GM12878 (cell line): ENCODE results near the gene PPP1R7. TPM values are rescaled to one million over a fixed set of nuclear protein-coding genes. Genes with fewer than 3 reads are reported as not detected.

Experiments used
- ATAC-seq: fragments of 200-7000 bp; cut with Tn5 transposase; 3 replicates; pipeline ENCODE4 v1.9.1; 2020; ENCODE audit warnings: mild to moderate bottlenecking, moderate library complexity
- BruUV-seq: library from RNA; stranded (reverse); fragments of 400-500 nt; replicated peaks from 2 replicates; lab custom pipeline; 2021; lab: Mats Ljungman, UMichigan
- CTCF ChIA-PET: fragments of 300-600 bp; sonication (Branson Sonifier 250); formaldehyde crosslinking; extraction: SDS; loops from one replicate; lab custom pipeline; 2021; ENCODE audit warnings: inconsistent platforms; lab: Yijun Ruan, JAX
- POLR2A ChIA-PET: fragments of 350-600 bp; formaldehyde crosslinking; extraction: SDS; loops from one replicate; lab custom pipeline; 2021; ENCODE audit warnings: inconsistent platforms; lab: Charles Lee
- RAD21 ChIA-PET: fragments of 300-600 bp; sonication (Branson Sonifier 250); formaldehyde crosslinking; loops from one replicate; lab custom pipeline; 2023; ENCODE audit warnings: antibody characterized with exemption; ENCODE audit not compliant: unreplicated experiment; lab: Charles Lee
- SMC1A ChIA-PET: fragments of 300-600 bp; sonication (Branson Sonifier 250); formaldehyde crosslinking; loops from one replicate; lab custom pipeline; 2023; ENCODE audit not compliant: unreplicated experiment, uncharacterized antibody; lab: Charles Lee
- DNase-seq: peaks from one replicate; pipeline ENCODE4 v3.0.0-alpha.2; 2011; ENCODE audit warnings: low read depth, low spot score
- FAIRE-seq: peaks from 3 replicates; lab custom pipeline; 2011; peaks lifted over from hg19 to GRCh38; lab: Jason Lieb, UNC
- H2AFZ ChIP-seq: 2 replicates; pipeline ENCODE4 v1.6.0; 2011; ENCODE audit warnings: low read depth, low read length, control low read depth; ENCODE audit not compliant: control insufficient read depth
- H3K27ac ChIP-seq: 2 replicates; pipeline ENCODE4 v1.5.1; 2011; ENCODE audit warnings: control low read depth; ENCODE audit not compliant: control insufficient read depth, insufficient read depth
- H3K27me3 ChIP-seq, 2 experiments: replicated peaks in 1 of 2; 2 replicates each; pipeline versions ENCODE4 v1.6.0 to v1.6.1; 2011; ENCODE audit warnings: low read length in 1 of 2; ENCODE audit not compliant: control insufficient read depth in 2 of 2, insufficient read depth in 2 of 2
- H3K36me3 ChIP-seq, 2 experiments: 2 replicates each; pipeline ENCODE4 v1.5.1; 2011; ENCODE audit warnings: low read length in 1 of 2; ENCODE audit not compliant: control insufficient read depth in 2 of 2, insufficient read depth in 2 of 2
- H3K4me1 ChIP-seq: 2 replicates; pipeline ENCODE4 v1.6.1; 2011; ENCODE audit warnings: mild to moderate bottlenecking, low read length, moderate library complexity, mixed read lengths; ENCODE audit not compliant: control insufficient read depth, insufficient read depth
- H3K4me2 ChIP-seq: 2 replicates; pipeline ENCODE4 v1.6.0; 2011; ENCODE audit warnings: control low read depth; ENCODE audit not compliant: control insufficient read depth, insufficient read depth
- H3K4me3 ChIP-seq: fragments of 200-600 bp; sonication (generic); 2 replicates; pipeline ENCODE4 v1.5.1; 2016
- H3K79me2 ChIP-seq: 2 replicates; pipeline ENCODE4 v1.6.0; 2011; ENCODE audit warnings: low read length; ENCODE audit not compliant: control insufficient read depth, insufficient read depth
- H3K9ac ChIP-seq: 2 replicates; pipeline ENCODE4 v1.8.0; 2011; ENCODE audit warnings: low read length, control low read depth, mixed read lengths; ENCODE audit not compliant: control insufficient read depth, insufficient read depth
- H3K9me3 ChIP-seq: replicated peaks from 3 replicates; pipeline ENCODE4 v1.5.1; 2011; ENCODE audit warnings: mild to moderate bottlenecking, low read length; ENCODE audit not compliant: control insufficient read depth, insufficient read depth
- H4K20me1 ChIP-seq: 2 replicates; pipeline ENCODE4 v1.6.0; 2011; ENCODE audit not compliant: control insufficient read depth, insufficient read depth
- ATF2 ChIP-seq: IDR thresholded peaks from 2 replicates; pipeline ENCODE4 v1.6.1; 2012; ENCODE audit warnings: low read length, inconsistent platforms
- CEBPB ChIP-seq, 2 experiments: fragments of 150-350 bp in 1 of 2; IDR thresholded peaks; 2 replicates each; pipeline ENCODE4 v1.6.1; 2012 to 2014; ENCODE audit warnings: low read depth in 2 of 2, low read length in 2 of 2, borderline replicate concordance in 1 of 2, inconsistent platforms in 1 of 2
- EP300 ChIP-seq, 2 experiments: fragments of 150-350 bp in 1 of 2; IDR thresholded peaks; 2 replicates each; pipeline ENCODE4 v1.6.1; 2011 to 2012; ENCODE audit warnings: low read depth in 2 of 2, low read length in 2 of 2, borderline replicate concordance in 1 of 2, improper control_type of control experiment in 1 of 2, inconsistent platforms in 1 of 2; ENCODE audit not compliant: control insufficient read depth in 1 of 2
- GABPA ChIP-seq: IDR thresholded peaks from 2 replicates; pipeline ENCODE4 v1.6.1; 2014; ENCODE audit warnings: antibody characterized with exemption, low read depth, mild to moderate bottlenecking, inconsistent platforms
- HCFC1 ChIP-seq: fragments of 150-350 bp; IDR thresholded peaks from 2 replicates; pipeline ENCODE4 v1.6.1; 2014; ENCODE audit warnings: low read length
- MAX ChIP-seq: IDR thresholded peaks from 2 replicates; pipeline ENCODE4 v1.6.1; 2012; ENCODE audit warnings: low read depth, low read length, improper control_type of control experiment
- NR2C1 ChIP-seq: fragments of 450-650 bp; IDR thresholded peaks from 2 replicates; pipeline ENCODE4 v1.6.1; 2017; ENCODE audit warnings: antibody characterized with exemption, mild to moderate bottlenecking, moderate library complexity
- TARDBP ChIP-seq: IDR thresholded peaks from 2 replicates; pipeline ENCODE4 v1.6.1; 2016; ENCODE audit warnings: borderline replicate concordance
- ZBTB4 ChIP-seq: fragments of 450-650 bp; formaldehyde crosslinking; IDR thresholded peaks from 2 replicates; pipeline ENCODE4 v1.4.0; 2022; ENCODE audit warnings: mild to moderate bottlenecking, moderate library complexity
- ZNF622 ChIP-seq: fragments of 450-650 bp; IDR thresholded peaks from 2 replicates; pipeline ENCODE4 v1.6.1; 2017; ENCODE audit warnings: mild to moderate bottlenecking, inconsistent platforms
- WGBS: methylation state at CpG from one replicate; pipeline ENCODE4 v1.1.6; 2016; ENCODE audit warnings: low lambda C conversion rate; ENCODE audit not compliant: insufficient replicate concordance, insufficient coverage; ENCODE audit errors: missing lambda C conversion rate; 5-methylcytosine and 5-hydroxymethylcytosine counted together
- in situ Hi-C: fragments of 300-500 bp; cut with MboI; formaldehyde crosslinking; loops from 9 replicates; pipeline ENCODE4 v1.14.3; 2018; ENCODE audit warnings: mixed read lengths
- intact Hi-C: fragments of 100-400 bp; cut with micrococcal nuclease; formaldehyde crosslinking; loops from one replicate; pipeline ENCODE4 v1.14.2; 2022; ENCODE audit not compliant: unreplicated experiment
- polyA plus RNA-seq, 11 experiments: library from polyadenylated mRNA; depleted of rRNA in 4 of 11; unstranded in 6 of 11; stranded (reverse) in 5 of 11; fragments of >200 nt; fragmentation: Nextera tagmentation in 4 of 11; fragmentation: Illumina TruSeq in 1 of 11; extraction: Ambion mirVana in 4 of 11; extraction: Trizol in 1 of 11; gene quantifications; 1 replicate in 1 of 11; 2 replicates in 10 of 11; pipeline versions ENCODE4 v1.2.1 to v1.2.3, GENCODE V29; 2011 to 2016; ENCODE audit warnings: inconsistent platforms in 2 of 11, missing spikeins in 2 of 11, low read depth in 1 of 11
- total RNA-seq, 4 experiments: library from RNA; depleted of rRNA in 3 of 4; stranded (reverse); fragments of >200 nt in 3 of 4; fragmentation: Illumina TruSeq in 1 of 4; extraction: Trizol in 1 of 4; gene quantifications; 2 replicates each; pipeline versions ENCODE4 v1.2.1 to v1.2.3, GENCODE V29; 2013 to 2021
- TF ChIP-seq, protein P1 (sequence below): IDR thresholded peaks from 2 replicates; pipeline ENCODE4 v1.6.1; 2011; ENCODE audit warnings: low read depth, mild to moderate bottlenecking, low read length, moderate library complexity, borderline replicate concordance; ENCODE audit errors: extremely low read depth
- TF ChIP-seq, protein P2 (sequence below): fragments of 450-650 bp; IDR thresholded peaks from 2 replicates; pipeline ENCODE4 v1.6.1; 2017; ENCODE audit warnings: antibody characterized with exemption, mild to moderate bottlenecking, moderate library complexity

PPP1R7 gene
- total and polyA plus RNA-seq, 10 of the 15 experiments (the other 5 are each of a cell fraction or from before 2014, with no cell fraction given), result 78.5 to 174 (median 93.7) TPM

- ChIA-PET POLR2A (interaction anchor here (0.7 to 3.4 kb wide), 8 partner anchors 16 to 1309 kb away, joined by 3 to 16 read pairs (median 8); partner anchors contain the start of gene MTERF4), SMC1A (interaction anchor here (0.7 to 6.2 kb wide), 14 partner anchors 29 to 435 kb away, joined by 3 to 49 read pairs (median 4); no protein-coding TSS in a partner anchor), RAD21 (interaction anchor here (0.6 to 3.7 kb wide), 12 partner anchors 23 to 165 kb away, joined by 3 to 62 read pairs (median 4); partner anchors contain the start of genes HDLBP, MTERF4 and SEPTIN2), CTCF (interaction anchor here (0.7 to 4.1 kb wide), 9 partner anchors 29 to 73 kb away, joined by 3 to 36 read pairs (median 3); no protein-coding TSS in a partner anchor)
- peaks cover 4% of the 10 kb centered on the region in 2 experiments; a peak in 3 of 4 replicates for H3K36me3 ChIP-seq
- no peaks in the 10 kb centered on the region for H3K27me3 ChIP-seq
- ATAC-seq, result no peak
- H4K20me1 ChIP-seq, result no peaks in the 10 kb centered on the region
- intact Hi-C loops, result no loop called here
- no peaks in the 10 kb centered on the region for H3K9me3 ChIP-seq
- in situ Hi-C loops, result no loop called here
- H3K4me3 ChIP-seq, result peak overlapping the region; percentile 74
- H3K4me2 ChIP-seq, result peak overlapping the region; percentile 87
- H3K27ac ChIP-seq, result peak overlapping the region; percentile 65
- peaks cover 44% of the 10 kb centered on the region for H3K79me2 ChIP-seq
- no peak for FAIRE-seq
- 12% methylated on average over 28 of the region's 37 CpGs for WGBS
- no peak for DNase-seq
- H2AFZ ChIP-seq, result peak overlapping the region; percentile 59
- BruUV-seq, result no TSS peak
- peaks cover 23% of the 10 kb centered on the region for H3K4me1 ChIP-seq
- H3K9ac ChIP-seq, result peak overlapping the region; percentile 84
- TF ChIP-seq TARDBP (no peak), CEBPB (IDR thresholded peaks at IDR 0.05; ENCODE audit: borderline replicate concordance in 1 of 2, low read depth in 2 of 2, low read length in 2 of 2) (no peak), MAX (no peak), NR2C1 (no peak), ZBTB4 (no peak), ZNF622 (no peak), GABPA (no peak), ATF2 (no peak), HCFC1 (no peak), EP300 (IDR thresholded peaks at IDR 0.05; ENCODE audit: borderline replicate concordance in 1 of 2, control insufficient read depth in 1 of 2, low read depth in 2 of 2, low read length in 2 of 2) (no peak)
- TF ChIP-seq, protein P1, sequence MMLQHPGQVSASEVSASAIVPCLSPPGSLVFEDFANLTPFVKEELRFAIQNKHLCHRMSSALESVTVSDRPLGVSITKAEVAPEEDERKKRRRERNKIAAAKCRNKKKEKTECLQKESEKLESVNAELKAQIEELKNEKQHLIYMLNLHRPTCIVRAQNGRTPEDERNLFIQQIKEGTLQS, result no peak
- TF ChIP-seq, protein P2, sequence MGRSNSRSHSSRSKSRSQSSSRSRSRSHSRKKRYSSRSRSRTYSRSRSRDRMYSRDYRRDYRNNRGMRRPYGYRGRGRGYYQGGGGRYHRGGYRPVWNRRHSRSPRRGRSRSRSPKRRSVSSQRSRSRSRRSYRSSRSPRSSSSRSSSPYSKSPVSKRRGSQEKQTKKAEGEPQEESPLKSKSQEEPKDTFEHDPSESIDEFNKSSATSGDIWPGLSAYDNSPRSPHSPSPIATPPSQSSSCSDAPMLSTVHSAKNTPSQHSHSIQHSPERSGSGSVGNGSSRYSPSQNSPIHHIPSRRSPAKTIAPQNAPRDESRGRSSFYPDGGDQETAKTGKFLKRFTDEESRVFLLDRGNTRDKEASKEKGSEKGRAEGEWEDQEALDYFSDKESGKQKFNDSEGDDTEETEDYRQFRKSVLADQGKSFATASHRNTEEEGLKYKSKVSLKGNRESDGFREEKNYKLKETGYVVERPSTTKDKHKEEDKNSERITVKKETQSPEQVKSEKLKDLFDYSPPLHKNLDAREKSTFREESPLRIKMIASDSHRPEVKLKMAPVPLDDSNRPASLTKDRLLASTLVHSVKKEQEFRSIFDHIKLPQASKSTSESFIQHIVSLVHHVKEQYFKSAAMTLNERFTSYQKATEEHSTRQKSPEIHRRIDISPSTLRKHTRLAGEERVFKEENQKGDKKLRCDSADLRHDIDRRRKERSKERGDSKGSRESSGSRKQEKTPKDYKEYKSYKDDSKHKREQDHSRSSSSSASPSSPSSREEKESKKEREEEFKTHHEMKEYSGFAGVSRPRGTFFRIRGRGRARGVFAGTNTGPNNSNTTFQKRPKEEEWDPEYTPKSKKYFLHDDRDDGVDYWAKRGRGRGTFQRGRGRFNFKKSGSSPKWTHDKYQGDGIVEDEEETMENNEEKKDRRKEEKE, result no peak
Observed at GRCh38 chr2:241150660-241151530, 628 bp downstream of the PPP1R7 start.
